ENCODE results near the gene TPSD1. TPM values are rescaled to one million over a fixed set of nuclear protein-coding genes. Genes with fewer than 3 reads are reported as not detected.

TPSD1 gene
- polyA plus RNA-seq, 2 of the 4 experiments (the other 2 are of a cell fraction): not detected

DNA sequence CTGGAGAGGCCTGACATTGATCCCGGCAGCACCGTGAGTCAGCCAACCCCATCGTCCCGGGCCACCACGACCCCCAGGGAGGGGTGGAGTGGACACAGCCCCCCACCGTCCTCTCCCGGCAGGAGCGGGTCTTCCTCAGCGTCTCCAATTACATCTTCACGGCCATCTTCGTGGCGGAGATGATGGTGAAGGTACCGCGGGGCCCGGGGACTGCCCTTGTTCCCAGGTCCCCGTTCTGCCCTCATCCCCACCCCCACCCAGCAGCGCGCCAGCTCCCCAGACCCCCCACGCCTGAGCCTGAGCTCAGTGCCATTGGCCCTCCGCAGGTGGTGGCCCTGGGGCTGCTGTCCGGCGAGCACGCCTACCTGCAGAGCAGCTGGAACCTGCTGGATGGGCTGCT is 45.4 kb upstream of the TPSD1 start:
- Histone ChIP-seq H3K9me3 (no peaks in the 10 kb centered on the region), H3K4me1 (no peaks in the 10 kb centered on the region), H3K27ac (no peak overlapping the region), H3K4me3 (no peak overlapping the region), H3K4me2 (no peak overlapping the region)
- CTCF ChIA-PET: no interaction called here
- WGBS (ENCODE audit: missing lambda C conversion rate): 80% methylated on average over 16 of the region's 23 CpGs
- no peak for TF ChIP-seq CBX2 (IDR thresholded peaks at IDR 0.05; ENCODE audit: borderline replicate concordance, low read depth)
- TF ChIP-seq ZFP36 (IDR thresholded peaks at IDR 0.05; ENCODE audit: borderline replicate concordance, partially characterized antibody): no peak
- TF ChIP-seq RCOR1 (IDR thresholded peaks at IDR 0.05; ENCODE audit: low read depth, low read length): no peak
- TF ChIP-seq EHMT2 (IDR thresholded peaks at IDR 0.05; ENCODE audit: low read depth): no peak
- TF ChIP-seq, protein P1, sequence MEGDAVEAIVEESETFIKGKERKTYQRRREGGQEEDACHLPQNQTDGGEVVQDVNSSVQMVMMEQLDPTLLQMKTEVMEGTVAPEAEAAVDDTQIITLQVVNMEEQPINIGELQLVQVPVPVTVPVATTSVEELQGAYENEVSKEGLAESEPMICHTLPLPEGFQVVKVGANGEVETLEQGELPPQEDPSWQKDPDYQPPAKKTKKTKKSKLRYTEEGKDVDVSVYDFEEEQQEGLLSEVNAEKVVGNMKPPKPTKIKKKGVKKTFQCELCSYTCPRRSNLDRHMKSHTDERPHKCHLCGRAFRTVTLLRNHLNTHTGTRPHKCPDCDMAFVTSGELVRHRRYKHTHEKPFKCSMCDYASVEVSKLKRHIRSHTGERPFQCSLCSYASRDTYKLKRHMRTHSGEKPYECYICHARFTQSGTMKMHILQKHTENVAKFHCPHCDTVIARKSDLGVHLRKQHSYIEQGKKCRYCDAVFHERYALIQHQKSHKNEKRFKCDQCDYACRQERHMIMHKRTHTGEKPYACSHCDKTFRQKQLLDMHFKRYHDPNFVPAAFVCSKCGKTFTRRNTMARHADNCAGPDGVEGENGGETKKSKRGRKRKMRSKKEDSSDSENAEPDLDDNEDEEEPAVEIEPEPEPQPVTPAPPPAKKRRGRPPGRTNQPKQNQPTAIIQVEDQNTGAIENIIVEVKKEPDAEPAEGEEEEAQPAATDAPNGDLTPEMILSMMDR (IDR thresholded peaks at IDR 0.05): no peak
- no peak for TF ChIP-seq EP300 (IDR thresholded peaks at IDR 0.05)
- no peak for TF ChIP-seq HOXB5 (CRISPR knock-in tag; IDR thresholded peaks at IDR 0.05)
- TF ChIP-seq, protein P2, sequence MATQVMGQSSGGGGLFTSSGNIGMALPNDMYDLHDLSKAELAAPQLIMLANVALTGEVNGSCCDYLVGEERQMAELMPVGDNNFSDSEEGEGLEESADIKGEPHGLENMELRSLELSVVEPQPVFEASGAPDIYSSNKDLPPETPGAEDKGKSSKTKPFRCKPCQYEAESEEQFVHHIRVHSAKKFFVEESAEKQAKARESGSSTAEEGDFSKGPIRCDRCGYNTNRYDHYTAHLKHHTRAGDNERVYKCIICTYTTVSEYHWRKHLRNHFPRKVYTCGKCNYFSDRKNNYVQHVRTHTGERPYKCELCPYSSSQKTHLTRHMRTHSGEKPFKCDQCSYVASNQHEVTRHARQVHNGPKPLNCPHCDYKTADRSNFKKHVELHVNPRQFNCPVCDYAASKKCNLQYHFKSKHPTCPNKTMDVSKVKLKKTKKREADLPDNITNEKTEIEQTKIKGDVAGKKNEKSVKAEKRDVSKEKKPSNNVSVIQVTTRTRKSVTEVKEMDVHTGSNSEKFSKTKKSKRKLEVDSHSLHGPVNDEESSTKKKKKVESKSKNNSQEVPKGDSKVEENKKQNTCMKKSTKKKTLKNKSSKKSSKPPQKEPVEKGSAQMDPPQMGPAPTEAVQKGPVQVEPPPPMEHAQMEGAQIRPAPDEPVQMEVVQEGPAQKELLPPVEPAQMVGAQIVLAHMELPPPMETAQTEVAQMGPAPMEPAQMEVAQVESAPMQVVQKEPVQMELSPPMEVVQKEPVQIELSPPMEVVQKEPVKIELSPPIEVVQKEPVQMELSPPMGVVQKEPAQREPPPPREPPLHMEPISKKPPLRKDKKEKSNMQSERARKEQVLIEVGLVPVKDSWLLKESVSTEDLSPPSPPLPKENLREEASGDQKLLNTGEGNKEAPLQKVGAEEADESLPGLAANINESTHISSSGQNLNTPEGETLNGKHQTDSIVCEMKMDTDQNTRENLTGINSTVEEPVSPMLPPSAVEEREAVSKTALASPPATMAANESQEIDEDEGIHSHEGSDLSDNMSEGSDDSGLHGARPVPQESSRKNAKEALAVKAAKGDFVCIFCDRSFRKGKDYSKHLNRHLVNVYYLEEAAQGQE (IDR thresholded peaks at IDR 0.05): no peak
- no peak for TF ChIP-seq TFCP2L1 (CRISPR knock-in tag; IDR thresholded peaks at IDR 0.05)
- TF ChIP-seq, protein P3, sequence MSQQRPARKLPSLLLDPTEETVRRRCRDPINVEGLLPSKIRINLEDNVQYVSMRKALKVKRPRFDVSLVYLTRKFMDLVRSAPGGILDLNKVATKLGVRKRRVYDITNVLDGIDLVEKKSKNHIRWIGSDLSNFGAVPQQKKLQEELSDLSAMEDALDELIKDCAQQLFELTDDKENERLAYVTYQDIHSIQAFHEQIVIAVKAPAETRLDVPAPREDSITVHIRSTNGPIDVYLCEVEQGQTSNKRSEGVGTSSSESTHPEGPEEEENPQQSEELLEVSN (IDR thresholded peaks at IDR 0.05; ENCODE audit: borderline replicate concordance, low read depth): no peak
- no peak for TF ChIP-seq CBX8 (IDR thresholded peaks at IDR 0.05)
- TF ChIP-seq, protein P4, sequence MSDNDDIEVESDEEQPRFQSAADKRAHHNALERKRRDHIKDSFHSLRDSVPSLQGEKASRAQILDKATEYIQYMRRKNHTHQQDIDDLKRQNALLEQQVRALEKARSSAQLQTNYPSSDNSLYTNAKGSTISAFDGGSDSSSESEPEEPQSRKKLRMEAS (IDR thresholded peaks at IDR 0.05): no peak
- ATAC-seq (no peak), FAIRE-seq (no peak), DNase-seq (ENCODE audit: low read depth in 1 of 2, low spot score in 1 of 2) (no peak)
- POLR2A ChIA-PET: no interaction called here

DNA sequence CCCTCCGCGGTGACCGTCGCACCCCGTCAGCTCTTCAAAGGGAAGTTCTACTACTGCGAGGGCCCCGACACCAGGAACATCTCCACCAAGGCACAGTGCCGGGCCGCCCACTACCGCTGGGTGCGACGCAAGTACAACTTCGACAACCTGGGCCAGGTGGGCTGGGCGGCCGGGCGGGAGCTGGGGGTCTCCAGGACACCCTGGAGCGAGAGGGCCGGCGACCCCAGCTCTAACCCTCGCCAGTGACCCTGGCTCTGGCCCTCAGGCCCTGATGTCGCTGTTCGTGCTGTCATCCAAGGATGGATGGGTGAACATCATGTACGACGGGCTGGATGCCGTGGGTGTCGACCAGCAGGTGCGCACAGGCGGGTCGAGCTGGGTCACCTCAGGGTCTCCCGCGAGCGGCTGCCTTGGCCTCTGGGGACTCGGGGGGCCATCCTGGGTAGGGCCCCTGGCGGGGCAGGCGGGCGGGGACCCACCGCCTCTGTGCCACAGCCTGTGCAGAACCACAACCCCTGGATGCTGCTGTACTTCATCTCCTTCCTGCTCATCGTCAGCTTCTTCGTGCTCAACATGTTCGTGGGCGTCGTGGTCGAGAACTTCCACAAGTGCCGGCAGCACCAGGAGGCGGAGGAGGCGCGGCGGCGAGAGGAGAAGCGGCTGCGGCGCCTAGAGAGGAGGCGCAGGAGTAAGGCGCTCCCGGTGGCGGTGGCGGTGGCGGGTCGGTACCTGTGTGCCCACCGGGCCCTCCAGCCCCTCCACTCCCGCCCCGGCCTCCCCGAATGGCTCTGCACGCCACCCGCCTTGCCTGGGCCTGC is 44.2 kb upstream of the TPSD1 start:
- 97% methylated on average over 40 of the region's 65 CpGs for WGBS (ENCODE audit: missing lambda C conversion rate)
- Histone ChIP-seq H3K27ac (no peak overlapping the region), H3K4me3 (no peak overlapping the region), H3K9me3 (no peaks in the 10 kb centered on the region), H3K4me1 (no peaks in the 10 kb centered on the region), H3K4me2 (no peak overlapping the region)
- CTCF ChIA-PET: no interaction called here
- POLR2A ChIA-PET: no interaction called here
- TF ChIP-seq CBX2 (IDR thresholded peaks at IDR 0.05; ENCODE audit: borderline replicate concordance, low read depth) (no peak), SREBF2 (IDR thresholded peaks at IDR 0.05) (no peak), EHMT2 (IDR thresholded peaks at IDR 0.05; ENCODE audit: low read depth) (no peak), MAFK (IDR thresholded peaks at IDR 0.05; ENCODE audit: partially characterized antibody) (no peak), KDM5A (IDR thresholded peaks at IDR 0.05) (no peak), HEYL (CRISPR knock-in tag; IDR thresholded peaks at IDR 0.05) (no peak), RAD21 (conservative IDR thresholded peaks at IDR 0.05 in 1 of 2, IDR thresholded peaks at IDR 0.05 in 1 of 2) (no peak), NFE2L2 (conservative IDR thresholded peaks at IDR 0.05; ENCODE audit: low read length) (no peak), NPAS2 (CRISPR knock-in tag; IDR thresholded peaks at IDR 0.05; ENCODE audit: borderline replicate concordance) (no peak)
- TF ChIP-seq, protein P5, sequence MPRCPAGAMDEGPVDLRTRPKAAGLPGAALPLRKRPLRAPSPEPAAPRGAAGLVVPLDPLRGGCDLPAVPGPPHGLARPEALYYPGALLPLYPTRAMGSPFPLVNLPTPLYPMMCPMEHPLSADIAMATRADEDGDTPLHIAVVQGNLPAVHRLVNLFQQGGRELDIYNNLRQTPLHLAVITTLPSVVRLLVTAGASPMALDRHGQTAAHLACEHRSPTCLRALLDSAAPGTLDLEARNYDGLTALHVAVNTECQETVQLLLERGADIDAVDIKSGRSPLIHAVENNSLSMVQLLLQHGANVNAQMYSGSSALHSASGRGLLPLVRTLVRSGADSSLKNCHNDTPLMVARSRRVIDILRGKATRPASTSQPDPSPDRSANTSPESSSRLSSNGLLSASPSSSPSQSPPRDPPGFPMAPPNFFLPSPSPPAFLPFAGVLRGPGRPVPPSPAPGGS (IDR thresholded peaks at IDR 0.05): no peak
- TF ChIP-seq, protein P3 (IDR thresholded peaks at IDR 0.05; ENCODE audit: borderline replicate concordance, low read depth): no peak
- no peak for DNase-seq (ENCODE audit: low read depth in 1 of 2, low spot score in 1 of 2)
- no peak for ATAC-seq
- FAIRE-seq: no peak

All from A549 (cell line).